CD4-positive, alpha-beta T cell (primary cell): ENCODE results near the gene TOLLIP. TPM values are rescaled to one million over a fixed set of nuclear protein-coding genes. Genes with fewer than 3 reads are reported as not detected.

Experiments used
- ATAC-seq: fragments of 200-7000 bp; cut with Tn5 transposase; one replicate; pipeline ENCODE4 v1.10.0; 2022; ENCODE audit warnings: mild to moderate bottlenecking; ENCODE audit not compliant: poor library complexity
- CTCF ChIA-PET: fragments of 350-600 bp; sonication (Branson Sonifier 250); formaldehyde crosslinking; loops from one replicate; lab custom pipeline; 2021; ENCODE audit warnings: antibody characterized with exemption, inconsistent platforms; lab: Charles Lee
- POLR2A ChIA-PET: fragments of 350-600 bp; sonication (Branson Sonifier 250); formaldehyde crosslinking; loops from one replicate; lab custom pipeline; 2021; ENCODE audit warnings: antibody characterized with exemption, inconsistent platforms; lab: Charles Lee
- DNase-seq, 14 experiments: peaks; one replicate each; pipeline ENCODE4 v3.0.0-alpha.2; 2013 to 2020; ENCODE audit warnings: mixed read lengths in 2 of 14
- H3K27ac ChIP-seq, 2 donors: one replicate each; pipeline versions ENCODE4 v1.5.1 to v1.7.0; 2013; ENCODE audit warnings: low read length in 2 of 2, low read depth in 1 of 2, mild to moderate bottlenecking in 1 of 2
- H3K27me3 ChIP-seq, 2 experiments: 1 replicate in 1 of 2; 2 replicates in 1 of 2; pipeline versions ENCODE4 v1.6.1 to v1.7.0; 2013; ENCODE audit warnings: low read length in 2 of 2, control low read depth in 1 of 2, mild to moderate bottlenecking in 1 of 2, moderate library complexity in 1 of 2; ENCODE audit not compliant: insufficient read depth in 2 of 2, control insufficient read depth in 1 of 2
- H3K36me3 ChIP-seq: one replicate; pipeline ENCODE4 v1.6.1; 2013; ENCODE audit warnings: low read length, control low read depth; ENCODE audit not compliant: insufficient read depth
- H3K4me1 ChIP-seq: one replicate; pipeline ENCODE4 v1.6.1; 2013; ENCODE audit warnings: low read length, control low read depth; ENCODE audit not compliant: insufficient read depth
- H3K4me3 ChIP-seq: one replicate; pipeline ENCODE4 v1.5.1; 2013; ENCODE audit warnings: mild to moderate bottlenecking, low read length, moderate library complexity
- H3K9me3 ChIP-seq, 2 experiments: 1 replicate in 1 of 2; 2 replicates in 1 of 2; pipeline versions ENCODE4 v1.6.1 to v1.7.0; 2013; ENCODE audit warnings: low read length in 2 of 2, mild to moderate bottlenecking in 2 of 2, control low read depth in 1 of 2, moderate library complexity in 1 of 2; ENCODE audit not compliant: control insufficient read depth in 1 of 2, insufficient read depth in 1 of 2
- H3K27ac Mint-ChIP-seq: one replicate; pipeline ENCODE4 v1.8.0; 2020; ENCODE audit warnings: mixed read lengths
- H3K27me3 Mint-ChIP-seq: one replicate; pipeline ENCODE4 v1.8.0; 2021; ENCODE audit warnings: mixed read lengths
- H3K36me3 Mint-ChIP-seq: one replicate; pipeline ENCODE4 v1.8.0; 2021; ENCODE audit warnings: low read depth, mixed read lengths
- H3K4me1 Mint-ChIP-seq: one replicate; pipeline ENCODE4 v1.8.0; 2021; ENCODE audit warnings: low read depth, mixed read lengths
- H3K4me3 Mint-ChIP-seq: one replicate; pipeline ENCODE4 v1.8.0; 2020; ENCODE audit warnings: mild to moderate bottlenecking, mixed read lengths
- H3K9me3 Mint-ChIP-seq: one replicate; pipeline ENCODE4 v1.8.0; 2020; ENCODE audit warnings: mixed read lengths
- intact Hi-C, 2 experiments: fragments of 100-400 bp; cut with DNase I in 1 of 2; cut with micrococcal nuclease in 1 of 2; formaldehyde crosslinking; loops; one replicate each; pipeline versions ENCODE4 v1.15.1 to v1.9.0; 2023 to 2025; cut with DNase I, micrococcal nuclease
- total RNA-seq, 174 experiments: library from RNA in 2 of 174; stranded (reverse) in 2 of 174; gene quantifications; one replicate each; pipeline ENCODE4 v1.2.3 and lab custom pipeline; 2021 to 2026
- TF ChIP-seq, protein P1 (sequence below): fragments of 200-600 bp; IDR thresholded peaks from one replicate; pipeline ENCODE4 v1.8.0; 2022; ENCODE audit warnings: antibody characterized with exemption, mild to moderate bottlenecking

The TOLLIP gene
- total RNA-seq, 2 experiments from 2014 or later = 38.9 to 41.0 TPM

DNA sequence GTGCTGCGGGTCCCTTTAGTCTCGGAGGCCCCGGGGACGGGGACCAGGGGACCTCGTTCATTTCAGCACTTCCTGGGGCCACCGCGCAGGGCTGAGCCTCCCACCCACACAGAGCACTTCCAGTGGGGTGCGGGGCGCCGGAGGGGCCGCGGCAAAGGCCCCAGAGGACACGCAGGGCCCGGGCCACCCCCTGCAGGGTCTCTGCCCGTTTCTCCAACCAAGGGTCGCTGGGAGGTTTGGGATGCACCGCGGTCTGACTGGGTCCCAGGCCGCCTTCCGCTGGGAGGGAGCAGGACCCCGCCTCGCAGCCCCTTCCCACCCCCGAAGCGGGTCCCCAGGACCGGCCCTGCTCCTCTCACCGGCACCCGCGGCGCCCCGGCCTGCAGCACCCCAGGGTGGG lies 37.5 kb downstream of the TOLLIP start:
- H3K9me3 ChIP-seq = peaks cover 0 to 3% of the 10 kb centered on the region in 2 experiments
- ChIA-PET POLR2A (no interaction called here), CTCF (no interaction called here)
- Mint-ChIP-seq H3K4me3 (no peak overlapping the region), H3K9me3 (no peaks in the 10 kb centered on the region), H3K36me3 (peaks cover 6% of the 10 kb centered on the region), H3K27me3 (no peaks in the 10 kb centered on the region), H3K4me1 (no peaks in the 10 kb centered on the region), H3K27ac (no peak overlapping the region)
- no peaks in the 10 kb centered on the region for H3K27me3 ChIP-seq
- intact Hi-C loops = no loop called here
- no peak for ATAC-seq
- no peak overlapping the region for H3K4me3 ChIP-seq
- peaks cover 4% of the 10 kb centered on the region for H3K4me1 ChIP-seq
- TF ChIP-seq, protein P1, sequence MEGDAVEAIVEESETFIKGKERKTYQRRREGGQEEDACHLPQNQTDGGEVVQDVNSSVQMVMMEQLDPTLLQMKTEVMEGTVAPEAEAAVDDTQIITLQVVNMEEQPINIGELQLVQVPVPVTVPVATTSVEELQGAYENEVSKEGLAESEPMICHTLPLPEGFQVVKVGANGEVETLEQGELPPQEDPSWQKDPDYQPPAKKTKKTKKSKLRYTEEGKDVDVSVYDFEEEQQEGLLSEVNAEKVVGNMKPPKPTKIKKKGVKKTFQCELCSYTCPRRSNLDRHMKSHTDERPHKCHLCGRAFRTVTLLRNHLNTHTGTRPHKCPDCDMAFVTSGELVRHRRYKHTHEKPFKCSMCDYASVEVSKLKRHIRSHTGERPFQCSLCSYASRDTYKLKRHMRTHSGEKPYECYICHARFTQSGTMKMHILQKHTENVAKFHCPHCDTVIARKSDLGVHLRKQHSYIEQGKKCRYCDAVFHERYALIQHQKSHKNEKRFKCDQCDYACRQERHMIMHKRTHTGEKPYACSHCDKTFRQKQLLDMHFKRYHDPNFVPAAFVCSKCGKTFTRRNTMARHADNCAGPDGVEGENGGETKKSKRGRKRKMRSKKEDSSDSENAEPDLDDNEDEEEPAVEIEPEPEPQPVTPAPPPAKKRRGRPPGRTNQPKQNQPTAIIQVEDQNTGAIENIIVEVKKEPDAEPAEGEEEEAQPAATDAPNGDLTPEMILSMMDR = no peak
- peaks cover 14% of the 10 kb centered on the region for H3K36me3 ChIP-seq
- H3K27ac ChIP-seq = no peak overlapping the region
- no peak for DNase-seq

DNA sequence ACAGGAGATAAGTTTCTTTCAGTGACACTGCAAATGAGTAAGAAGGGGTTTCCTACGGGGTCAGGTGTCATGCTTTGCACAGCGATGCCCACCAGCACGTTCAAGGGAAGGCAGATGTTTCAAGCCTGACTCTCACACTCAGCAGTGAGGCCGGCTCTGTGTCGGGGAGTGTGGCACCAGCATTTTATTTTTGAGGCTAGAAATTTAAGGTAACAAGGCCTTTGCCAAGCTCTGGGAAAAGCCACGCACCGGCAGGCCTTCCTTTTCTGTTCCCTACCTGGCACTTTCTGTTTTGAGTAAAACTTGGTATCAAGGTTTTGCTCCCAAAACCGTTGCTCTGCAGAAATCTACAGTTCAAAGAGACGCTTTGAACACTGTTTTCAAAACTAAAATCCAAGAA lies 38.0 kb downstream of the TOLLIP start:
- ChIA-PET CTCF (no interaction called here), POLR2A (interaction anchor here (0.7 kb wide), 1 partner anchor 9 kb away, joined by 3 read pairs; no protein-coding TSS in a partner anchor)
- intact Hi-C loops = no loop called here
- Histone ChIP-seq H3K9me3 (peaks cover 0 to 3% of the 10 kb centered on the region in 2 experiments), H3K4me1 (peaks cover 4% of the 10 kb centered on the region), H3K27ac (no peak overlapping the region), H3K4me3 (no peak overlapping the region), H3K27me3 (no peaks in the 10 kb centered on the region), H3K36me3 (peaks cover 8% of the 10 kb centered on the region)
- DNase-seq (no peak), ATAC-seq (no peak)
- no peaks in the 10 kb centered on the region for H3K27me3 Mint-ChIP-seq
- H3K4me1 Mint-ChIP-seq = no peaks in the 10 kb centered on the region
- H3K9me3 Mint-ChIP-seq = no peaks in the 10 kb centered on the region
- H3K27ac Mint-ChIP-seq = no peak overlapping the region
- TF ChIP-seq, protein P1 = no peak
- no peak overlapping the region for H3K4me3 Mint-ChIP-seq
- peaks cover 2% of the 10 kb centered on the region for H3K36me3 Mint-ChIP-seq

DNA sequence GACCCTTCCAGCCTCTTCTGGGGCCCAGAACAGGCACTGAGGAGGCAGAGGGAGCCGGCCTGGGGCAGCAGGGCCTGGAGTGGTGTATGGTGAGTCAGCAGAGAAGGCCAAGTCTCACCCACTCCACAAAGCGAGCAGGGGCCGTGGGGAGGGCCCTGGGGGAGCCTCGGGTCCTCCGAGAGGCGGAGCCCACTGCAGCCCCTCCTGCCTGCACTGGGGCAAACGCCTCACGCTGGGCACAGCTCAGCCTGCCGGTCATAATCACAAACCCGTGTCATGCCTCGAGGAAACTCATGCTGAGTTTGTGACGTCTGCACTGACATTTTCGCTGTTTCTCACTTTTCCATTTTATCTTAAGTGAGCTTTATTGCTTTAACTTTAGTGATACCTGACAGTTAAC lies 38.4 kb downstream of the TOLLIP start:
- no peak overlapping the region for H3K27ac Mint-ChIP-seq
- no peaks in the 10 kb centered on the region for H3K4me1 Mint-ChIP-seq
- H3K9me3 Mint-ChIP-seq = no peaks in the 10 kb centered on the region
- DNase-seq (no peak), ATAC-seq (no peak)
- Histone ChIP-seq H3K27ac (no peak overlapping the region), H3K27me3 (no peaks in the 10 kb centered on the region), H3K4me1 (peaks cover 4% of the 10 kb centered on the region), H3K4me3 (no peak overlapping the region), H3K36me3 (peaks cover 4% of the 10 kb centered on the region), H3K9me3 (peaks cover 0 to 7% of the 10 kb centered on the region in 2 experiments)
- H3K27me3 Mint-ChIP-seq = no peaks in the 10 kb centered on the region
- CTCF ChIA-PET = no interaction called here
- H3K4me3 Mint-ChIP-seq = no peak overlapping the region
- POLR2A ChIA-PET = interaction anchor here (0.7 kb wide), 1 partner anchor 8 kb away, joined by 3 read pairs; no protein-coding TSS in a partner anchor
- TF ChIP-seq, protein P1 = no peak
- intact Hi-C loops = no loop called here
- no peaks in the 10 kb centered on the region for H3K36me3 Mint-ChIP-seq
